Measurements from ENCODE around the gene VSIG2. TPM values are rescaled to one million over a fixed set of nuclear protein-coding genes. Genes with fewer than 3 reads are reported as not detected.
A peak's percentile ranks its signal among the peaks of the same experiment; 100 is the strongest.

The VSIG2 gene
- total RNA-seq, 6 experiments from 2014 or later = 0.14 TPM; not detected in 5

DNA sequence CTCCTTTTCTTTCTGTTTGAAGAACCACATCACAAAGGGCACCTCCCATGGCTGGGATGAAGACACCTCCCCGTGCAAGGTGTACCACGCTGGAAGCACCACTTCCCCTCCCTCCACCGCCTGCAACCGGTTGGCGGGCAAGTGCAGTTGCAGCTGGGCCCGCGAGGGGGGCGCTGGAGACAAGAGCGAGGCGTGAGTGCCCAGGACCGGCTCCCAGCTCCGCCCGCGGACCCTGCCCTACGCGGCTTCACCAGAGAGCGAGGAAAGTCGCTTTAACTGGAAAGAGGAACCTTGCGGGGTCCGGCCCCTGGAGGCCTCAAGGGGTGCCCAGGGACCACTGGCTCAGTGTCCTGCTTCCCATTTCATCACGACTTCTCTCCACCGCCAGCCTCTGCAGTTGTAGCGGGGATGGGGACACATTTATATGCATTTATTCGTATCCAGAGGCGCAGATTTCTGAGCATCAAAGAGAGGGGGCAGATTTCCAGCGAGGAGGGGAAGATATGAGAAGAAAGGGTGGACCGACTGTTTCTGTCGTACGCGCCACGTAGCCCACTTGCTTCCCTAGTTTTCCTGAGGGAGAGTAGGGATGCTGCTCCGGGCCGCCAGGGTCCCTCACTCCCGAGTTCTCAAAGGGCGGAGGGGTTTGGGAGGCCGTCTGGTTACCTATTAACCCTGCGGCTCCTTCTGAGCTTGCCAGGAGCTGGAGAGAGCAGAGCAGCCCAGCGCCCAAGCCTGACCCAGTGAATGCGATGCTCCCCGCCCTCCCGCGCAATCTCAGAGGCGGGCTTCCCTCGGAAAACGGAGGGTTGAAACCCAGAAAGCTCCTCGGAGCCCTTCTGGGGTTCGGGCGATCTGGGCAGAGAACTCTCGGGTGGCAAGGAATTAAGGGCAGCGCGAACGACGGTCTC lies 6.6 kb upstream of the VSIG2 start:
- Mint-ChIP-seq H3K36me3 (ENCODE audit: low read depth) (no peaks in the 10 kb centered on the region), H3K4me1 (ENCODE audit: low read depth) (peaks cover 37% of the 10 kb centered on the region), H3K27me3 (ENCODE audit: insufficient read depth) (peaks cover 36% of the 10 kb centered on the region), H3K27ac (no peak overlapping the region), H3K9me3 (no peaks in the 10 kb centered on the region), H3K4me3 (peak overlapping the region; percentile 88)
- TF ChIP-seq, protein P1, sequence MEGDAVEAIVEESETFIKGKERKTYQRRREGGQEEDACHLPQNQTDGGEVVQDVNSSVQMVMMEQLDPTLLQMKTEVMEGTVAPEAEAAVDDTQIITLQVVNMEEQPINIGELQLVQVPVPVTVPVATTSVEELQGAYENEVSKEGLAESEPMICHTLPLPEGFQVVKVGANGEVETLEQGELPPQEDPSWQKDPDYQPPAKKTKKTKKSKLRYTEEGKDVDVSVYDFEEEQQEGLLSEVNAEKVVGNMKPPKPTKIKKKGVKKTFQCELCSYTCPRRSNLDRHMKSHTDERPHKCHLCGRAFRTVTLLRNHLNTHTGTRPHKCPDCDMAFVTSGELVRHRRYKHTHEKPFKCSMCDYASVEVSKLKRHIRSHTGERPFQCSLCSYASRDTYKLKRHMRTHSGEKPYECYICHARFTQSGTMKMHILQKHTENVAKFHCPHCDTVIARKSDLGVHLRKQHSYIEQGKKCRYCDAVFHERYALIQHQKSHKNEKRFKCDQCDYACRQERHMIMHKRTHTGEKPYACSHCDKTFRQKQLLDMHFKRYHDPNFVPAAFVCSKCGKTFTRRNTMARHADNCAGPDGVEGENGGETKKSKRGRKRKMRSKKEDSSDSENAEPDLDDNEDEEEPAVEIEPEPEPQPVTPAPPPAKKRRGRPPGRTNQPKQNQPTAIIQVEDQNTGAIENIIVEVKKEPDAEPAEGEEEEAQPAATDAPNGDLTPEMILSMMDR (IDR thresholded peaks at IDR 0.05) = peak; percentile 81
- peak; percentile 41 for DNase-seq

DNA sequence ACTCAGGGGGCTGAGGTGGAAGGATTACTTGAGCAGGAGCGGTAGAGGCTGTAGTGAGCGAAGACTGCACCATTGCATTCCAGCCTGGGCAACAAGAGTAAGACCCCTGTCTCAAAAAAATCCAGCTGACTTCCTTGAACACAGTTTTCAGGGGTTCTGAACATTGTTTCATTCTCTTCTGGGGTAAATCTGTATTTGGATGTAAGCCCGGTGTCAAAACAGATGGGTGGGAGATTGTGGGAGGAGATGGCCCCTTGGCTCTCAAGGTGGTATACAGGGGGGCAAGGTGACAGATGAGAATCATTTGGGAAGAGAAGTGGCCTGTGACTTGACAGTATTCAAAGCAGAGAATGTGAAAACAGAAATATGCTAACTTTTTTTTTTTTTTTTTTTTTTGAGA lies 5.3 kb upstream of the VSIG2 start:
- no peaks in the 10 kb centered on the region for H3K36me3 Mint-ChIP-seq (ENCODE audit: low read depth)
- H3K4me3 Mint-ChIP-seq = no peak overlapping the region
- H3K27ac Mint-ChIP-seq = no peak overlapping the region
- TF ChIP-seq, protein P1 (IDR thresholded peaks at IDR 0.05) = no peak
- no peak for DNase-seq
- H3K4me1 Mint-ChIP-seq (ENCODE audit: low read depth) = peaks cover 38% of the 10 kb centered on the region
- peaks cover 34% of the 10 kb centered on the region for H3K27me3 Mint-ChIP-seq (ENCODE audit: insufficient read depth)
- no peaks in the 10 kb centered on the region for H3K9me3 Mint-ChIP-seq

DNA sequence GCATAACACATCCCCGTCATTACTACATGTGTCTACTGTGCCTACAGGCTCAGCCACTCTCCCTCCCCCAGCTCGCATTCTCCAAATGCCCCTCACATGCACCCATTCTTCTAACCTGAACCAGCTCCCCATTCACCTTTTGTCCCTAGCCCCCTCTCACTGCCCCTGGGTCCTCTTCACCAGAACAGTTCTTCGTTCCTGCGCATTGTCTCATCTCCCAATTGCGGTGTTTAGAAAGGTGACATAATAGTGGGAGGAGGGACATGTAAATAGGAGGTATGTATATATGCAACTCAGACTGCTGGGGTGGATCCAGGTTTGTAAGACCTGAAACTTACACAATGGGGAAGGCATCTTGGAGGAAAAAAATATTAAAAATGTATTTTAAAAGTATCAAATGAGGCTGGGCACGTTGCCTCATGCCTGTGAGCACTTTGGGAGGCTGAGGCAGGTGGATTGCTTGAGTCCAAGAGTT lies 4.7 kb upstream of the VSIG2 start:
- H3K4me3 Mint-ChIP-seq = no peak overlapping the region
- H3K4me1 Mint-ChIP-seq (ENCODE audit: low read depth) = peaks cover 38% of the 10 kb centered on the region
- H3K36me3 Mint-ChIP-seq (ENCODE audit: low read depth) = no peaks in the 10 kb centered on the region
- no peaks in the 10 kb centered on the region for H3K9me3 Mint-ChIP-seq
- TF ChIP-seq, protein P1 (IDR thresholded peaks at IDR 0.05) = no peak
- H3K27me3 Mint-ChIP-seq (ENCODE audit: insufficient read depth) = peaks cover 32% of the 10 kb centered on the region
- no peak overlapping the region for H3K27ac Mint-ChIP-seq
- no peak for DNase-seq

DNA sequence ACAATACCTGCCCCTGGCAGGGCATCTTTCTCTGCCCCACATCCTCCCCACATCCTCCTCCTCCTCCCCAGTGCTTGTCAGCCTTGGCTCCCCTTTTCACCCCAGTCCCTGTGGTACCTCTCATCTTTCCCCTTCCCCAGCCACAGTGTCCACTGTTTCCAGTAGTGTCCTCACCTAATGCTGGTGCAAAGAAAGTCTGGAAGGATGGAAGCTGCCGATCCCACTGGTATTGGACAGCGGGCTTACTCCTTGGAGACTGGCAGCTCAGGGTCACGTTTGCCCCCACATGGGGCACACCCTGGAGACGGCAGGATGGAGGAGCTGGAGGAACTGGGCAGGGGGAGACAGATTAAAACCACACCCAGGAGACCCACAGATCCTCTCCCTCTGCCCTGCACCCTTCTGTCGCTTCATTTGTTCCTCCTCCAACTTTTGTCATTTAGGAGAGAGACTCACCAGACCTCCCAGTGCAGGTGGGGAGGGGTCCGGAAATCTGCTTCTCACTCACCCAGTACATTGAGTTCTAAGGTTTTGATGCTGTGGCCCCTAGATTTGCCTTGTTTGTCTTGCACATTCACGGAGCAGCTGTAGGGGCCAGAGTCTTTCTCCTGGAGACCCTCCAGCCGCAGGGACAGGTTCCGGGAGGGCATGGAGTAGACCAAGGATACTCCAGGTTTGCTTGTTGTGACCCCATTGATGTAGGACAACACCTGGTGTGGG lies 4.1 kb upstream of the VSIG2 start:
- TF ChIP-seq, protein P1 (IDR thresholded peaks at IDR 0.05) = no peak
- Mint-ChIP-seq H3K36me3 (ENCODE audit: low read depth) (no peaks in the 10 kb centered on the region), H3K27me3 (ENCODE audit: insufficient read depth) (peaks cover 28% of the 10 kb centered on the region), H3K4me1 (ENCODE audit: low read depth) (peaks cover 38% of the 10 kb centered on the region), H3K9me3 (no peaks in the 10 kb centered on the region), H3K27ac (no peak overlapping the region), H3K4me3 (no peak overlapping the region)
- DNase-seq = no peak

DNA sequence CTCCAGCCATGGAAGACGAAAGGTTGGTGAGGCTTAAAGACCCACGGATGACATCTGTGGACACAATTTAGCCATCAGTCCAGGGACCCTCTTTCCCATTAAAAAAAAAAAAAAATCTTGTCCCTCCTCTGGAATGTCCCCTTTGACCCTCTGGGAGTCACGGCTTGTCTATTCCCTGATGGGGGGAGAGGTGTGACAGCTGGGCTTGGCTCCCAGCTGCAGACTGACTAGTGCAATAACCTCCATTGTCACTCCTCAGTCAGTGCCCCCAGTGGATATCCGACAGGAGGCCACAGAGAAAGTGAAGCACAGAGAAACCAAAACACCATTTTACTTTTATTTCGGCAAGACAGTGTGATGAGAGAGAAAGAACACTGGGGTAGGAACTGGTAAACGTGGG lies 2.7 kb upstream of the VSIG2 start:
- no peak for DNase-seq
- TF ChIP-seq, protein P1 (IDR thresholded peaks at IDR 0.05) = no peak
- Mint-ChIP-seq H3K27me3 (ENCODE audit: insufficient read depth) (peaks cover 29% of the 10 kb centered on the region), H3K9me3 (no peaks in the 10 kb centered on the region), H3K4me3 (no peak overlapping the region), H3K27ac (no peak overlapping the region), H3K36me3 (ENCODE audit: low read depth) (no peaks in the 10 kb centered on the region), H3K4me1 (ENCODE audit: low read depth) (peaks cover 38% of the 10 kb centered on the region)
